Activated CD8-positive, alpha-beta memory T cell treated with anti-CD3 and anti-CD28 coated beads, Interleukin-2, amount 10 ng/mL, durations not matched to agents 7 days and 5 days (primary cell): Measurements from ENCODE around the gene AMMECR1. TPM values are rescaled to one million over a fixed set of nuclear protein-coding genes. Genes with fewer than 3 reads are reported as not detected.
"Not testable (repeated sequence)": the region's sequence is repeated elsewhere in the genome, so short reads cannot be mapped to it uniquely, and the experiment has no call there.

ENCODE experiments used
- ATAC-seq: fragments of 150-1000 bp; cut with Tn5 transposase; one replicate; pipeline ENCODE4 v1.10.0; 2021; ENCODE audit warnings: moderate library complexity
- CTCF ChIA-PET: fragments of 350-600 bp; sonication (Branson Sonifier 250); formaldehyde crosslinking; loops from one replicate; lab custom pipeline; 2021; ENCODE audit warnings: antibody characterized with exemption; lab: Charles Lee
- DNase-seq: peaks from one replicate; pipeline ENCODE4 v3.0.0-alpha.2; 2020
- H3K27ac Mint-ChIP-seq: one replicate; pipeline ENCODE4 v1.8.0; 2021; ENCODE audit warnings: mild to moderate bottlenecking, mixed read lengths
- H3K27me3 Mint-ChIP-seq: one replicate; pipeline ENCODE4 v1.8.0; 2021; ENCODE audit warnings: mixed read lengths
- H3K36me3 Mint-ChIP-seq: one replicate; pipeline ENCODE4 v1.8.0; 2021; ENCODE audit warnings: mild to moderate bottlenecking, mixed read lengths
- H3K4me1 Mint-ChIP-seq: one replicate; pipeline ENCODE4 v1.8.0; 2021; ENCODE audit warnings: mixed read lengths
- H3K4me3 Mint-ChIP-seq: one replicate; pipeline ENCODE4 v1.8.0; 2021; ENCODE audit warnings: mild to moderate bottlenecking, moderate library complexity, mixed read lengths
- H3K9me3 Mint-ChIP-seq: one replicate; pipeline ENCODE4 v1.8.0; 2022; ENCODE audit warnings: low read depth, mixed read lengths
- total RNA-seq, 2 experiments: library from RNA; stranded (reverse); gene quantifications; one replicate each; pipeline ENCODE4 v1.2.3, GENCODE V29; 2021

Gene AMMECR1
- total RNA-seq, 2 experiments from 2014 or later, result 8.8 to 10.1 TPM

DNA sequence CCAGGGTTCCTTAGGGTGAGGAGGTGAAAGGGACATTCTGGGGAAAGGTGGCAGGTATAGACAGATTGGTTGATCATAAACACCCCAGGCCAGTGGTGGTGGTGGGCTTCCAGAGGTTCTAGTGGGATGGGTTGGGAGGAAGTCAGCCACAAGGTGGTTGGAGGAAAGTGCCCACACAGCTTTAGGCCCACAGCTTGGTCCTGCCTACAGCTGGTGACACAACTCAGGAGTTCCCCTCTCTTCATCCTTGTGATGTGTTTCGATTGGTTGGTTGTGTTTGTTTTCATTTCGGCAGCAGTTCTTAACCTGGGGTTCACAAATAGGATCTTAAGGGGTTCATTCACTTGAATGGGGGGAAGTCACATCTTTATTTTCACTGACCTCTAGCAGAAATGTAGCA is 158.0 kb downstream of the AMMECR1 start:
- CTCF ChIA-PET, result interaction anchor here (0.8 to 16.2 kb wide), 9 partner anchors 9 to 280 kb away, joined by 3 to 271 read pairs (median 3); no protein-coding TSS in a partner anchor
- H3K36me3 Mint-ChIP-seq, result no peaks in the 10 kb centered on the region
- ATAC-seq (no peak), DNase-seq (no peak)
- no peak overlapping the region for H3K4me3 Mint-ChIP-seq
- H3K9me3 Mint-ChIP-seq, result no peaks in the 10 kb centered on the region
- no peak overlapping the region for H3K27ac Mint-ChIP-seq
- H3K27me3 Mint-ChIP-seq, result no peaks in the 10 kb centered on the region
- peaks cover 20% of the 10 kb centered on the region for H3K4me1 Mint-ChIP-seq

DNA sequence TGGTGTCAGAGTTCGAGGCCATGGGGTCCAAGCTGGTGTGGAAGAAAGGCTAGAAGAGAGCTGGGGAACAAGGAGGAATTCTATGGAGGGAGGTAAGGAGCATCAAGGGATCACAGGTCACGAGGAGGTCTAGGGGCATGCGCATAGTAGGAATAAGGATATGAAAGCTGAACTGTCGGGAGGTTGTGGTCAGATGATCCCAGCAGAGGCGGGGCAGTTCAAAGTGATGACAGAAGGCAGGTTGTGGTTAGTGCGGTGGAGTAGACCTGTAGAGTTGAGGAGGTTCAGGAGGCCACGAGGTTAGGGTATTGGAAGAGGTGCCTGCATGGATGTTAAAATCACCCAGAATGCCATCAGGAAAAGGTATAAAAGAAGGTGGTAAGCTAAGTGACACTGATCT is 158.7 kb downstream of the AMMECR1 start:
- Mint-ChIP-seq H3K27me3 (no peaks in the 10 kb centered on the region), H3K4me1 (peaks cover 20% of the 10 kb centered on the region), H3K9me3 (no peaks in the 10 kb centered on the region), H3K27ac (no peak overlapping the region), H3K36me3 (no peaks in the 10 kb centered on the region), H3K4me3 (no peak overlapping the region)
- CTCF ChIA-PET, result interaction anchor here (0.8 to 16.2 kb wide), 4 partner anchors 9 to 250 kb away, joined by 3 to 271 read pairs (median 22); no protein-coding TSS in a partner anchor
- DNase-seq (no peak), ATAC-seq (no peak)

DNA sequence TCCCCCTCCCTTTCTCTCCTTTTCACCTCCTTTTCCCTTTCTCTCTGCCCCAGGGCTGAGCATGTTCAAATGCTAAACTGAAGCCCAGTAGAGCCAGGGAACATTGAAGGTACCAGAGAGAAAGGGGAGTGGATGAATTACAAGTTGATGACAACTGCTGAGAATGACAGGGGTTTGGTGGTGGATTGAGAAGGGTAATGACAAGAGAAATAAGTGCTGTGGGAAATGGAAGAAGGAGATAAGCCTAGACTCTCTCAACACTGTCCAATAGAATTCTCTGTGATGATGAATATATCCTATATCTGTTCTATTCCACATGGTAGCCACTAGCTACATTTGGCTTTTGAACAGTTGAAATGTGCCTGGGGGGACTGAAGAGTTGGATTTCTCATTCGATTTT is 160.4 kb downstream of the AMMECR1 start:
- no peaks in the 10 kb centered on the region for H3K9me3 Mint-ChIP-seq
- H3K4me1 Mint-ChIP-seq, result peaks cover 20% of the 10 kb centered on the region
- no peaks in the 10 kb centered on the region for H3K36me3 Mint-ChIP-seq
- no peak for ATAC-seq
- CTCF ChIA-PET, result interaction anchor here (2.4 to 16.2 kb wide), 3 partner anchors 11 to 262 kb away, joined by 16 to 271 read pairs (median 41); no protein-coding TSS in a partner anchor
- H3K27ac Mint-ChIP-seq, result no peak overlapping the region
- no peak for DNase-seq
- H3K4me3 Mint-ChIP-seq, result no peak overlapping the region
- no peaks in the 10 kb centered on the region for H3K27me3 Mint-ChIP-seq

DNA sequence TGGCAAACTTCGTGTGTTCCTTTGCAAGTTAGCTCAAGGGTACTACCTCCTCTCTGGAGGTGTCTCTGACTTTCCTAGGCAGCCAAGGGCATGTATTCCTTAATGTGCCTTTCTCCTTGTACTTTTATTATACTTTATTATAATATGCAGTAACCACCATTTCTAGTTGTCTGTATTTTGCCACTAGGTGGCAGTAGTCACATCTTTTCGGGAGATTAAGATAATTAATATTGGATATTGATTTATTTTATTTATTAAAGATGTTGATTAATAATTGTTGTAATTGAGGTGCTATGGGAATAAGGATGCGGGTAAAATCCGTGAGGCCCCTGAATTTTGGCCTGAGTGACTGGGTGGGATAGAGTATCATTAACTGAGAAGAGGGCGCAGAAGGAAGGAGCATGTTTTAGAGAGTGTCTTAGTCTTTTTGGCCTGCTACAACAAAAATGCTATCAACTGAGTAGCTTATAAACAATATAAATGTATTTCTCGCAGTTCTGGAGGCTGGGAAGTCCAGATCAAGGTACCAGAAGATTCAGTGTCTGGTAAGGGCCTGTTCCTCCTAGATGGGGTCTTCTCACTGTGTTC is 161.6 kb downstream of the AMMECR1 start:
- no peaks in the 10 kb centered on the region for H3K36me3 Mint-ChIP-seq
- H3K27me3 Mint-ChIP-seq, result no peaks in the 10 kb centered on the region
- peaks cover 20% of the 10 kb centered on the region for H3K4me1 Mint-ChIP-seq
- no peaks in the 10 kb centered on the region for H3K9me3 Mint-ChIP-seq
- no peak for DNase-seq
- H3K4me3 Mint-ChIP-seq, result no peak overlapping the region
- H3K27ac Mint-ChIP-seq, result no peak overlapping the region
- ATAC-seq, result no peak
- CTCF ChIA-PET, result interaction anchor here (1.0 to 16.2 kb wide), 4 partner anchors 10 to 298 kb away, joined by 3 to 271 read pairs (median 28); no protein-coding TSS in a partner anchor

DNA sequence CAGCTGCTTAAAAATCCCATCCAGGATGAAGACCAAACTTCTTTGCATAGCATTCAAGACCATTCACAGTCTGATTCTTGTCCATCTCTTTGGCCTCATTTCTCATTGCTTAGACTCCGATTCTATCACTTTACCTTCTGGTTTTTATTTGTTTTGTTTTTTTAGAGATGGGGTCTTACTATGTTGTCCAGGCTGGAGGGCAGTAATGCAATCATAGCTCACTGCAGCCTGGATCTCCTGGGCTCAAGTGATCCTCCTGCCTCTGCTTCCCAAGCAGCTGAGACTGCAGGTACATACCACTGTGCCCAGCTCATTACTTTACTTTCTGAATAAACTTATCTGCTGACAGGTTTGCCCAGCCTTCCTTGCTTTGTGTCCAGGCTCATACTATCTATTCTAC is 162.1 kb downstream of the AMMECR1 start:
- H3K9me3 Mint-ChIP-seq, result no peaks in the 10 kb centered on the region
- no peaks in the 10 kb centered on the region for H3K36me3 Mint-ChIP-seq
- DNase-seq, result no peak
- H3K4me1 Mint-ChIP-seq, result peaks cover 20% of the 10 kb centered on the region
- ATAC-seq, result no peak
- H3K27me3 Mint-ChIP-seq, result no peaks in the 10 kb centered on the region
- H3K4me3 Mint-ChIP-seq, result no peak overlapping the region
- CTCF ChIA-PET, result interaction anchor here (1.0 to 16.2 kb wide), 4 partner anchors 9 to 297 kb away, joined by 3 to 271 read pairs (median 28); no protein-coding TSS in a partner anchor
- no peak overlapping the region for H3K27ac Mint-ChIP-seq

DNA sequence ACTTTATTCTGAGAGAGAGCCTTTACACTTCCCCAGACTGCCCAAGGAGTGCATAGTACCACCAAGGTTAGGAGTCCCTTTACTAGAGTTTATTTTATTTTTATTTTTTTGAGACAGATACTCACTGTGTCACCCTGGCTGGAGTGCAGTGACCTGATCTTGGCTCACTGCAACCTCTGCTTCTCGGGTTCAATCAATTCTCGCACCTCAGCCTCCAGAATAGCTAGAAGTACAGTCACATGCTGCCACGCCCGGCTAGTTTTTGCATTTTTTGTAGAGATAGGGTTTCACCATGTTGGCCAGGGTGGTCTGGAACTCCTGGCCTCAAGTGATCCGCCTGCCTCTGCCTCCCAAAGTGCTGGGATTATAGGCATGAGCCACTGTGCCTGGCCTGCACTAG is 163.6 kb downstream of the AMMECR1 start:
- H3K36me3 Mint-ChIP-seq, H3K9me3 Mint-ChIP-seq, DNase-seq, H3K4me3 Mint-ChIP-seq, H3K27ac Mint-ChIP-seq, H3K27me3 Mint-ChIP-seq, ATAC-seq: not testable (repeated sequence)
- CTCF ChIA-PET, result interaction anchor here (16.2 kb wide), 1 partner anchor 255 kb away, joined by 271 read pairs; no protein-coding TSS in a partner anchor
- H3K4me1 Mint-ChIP-seq, result peaks cover 11% of the 10 kb centered on the region

DNA sequence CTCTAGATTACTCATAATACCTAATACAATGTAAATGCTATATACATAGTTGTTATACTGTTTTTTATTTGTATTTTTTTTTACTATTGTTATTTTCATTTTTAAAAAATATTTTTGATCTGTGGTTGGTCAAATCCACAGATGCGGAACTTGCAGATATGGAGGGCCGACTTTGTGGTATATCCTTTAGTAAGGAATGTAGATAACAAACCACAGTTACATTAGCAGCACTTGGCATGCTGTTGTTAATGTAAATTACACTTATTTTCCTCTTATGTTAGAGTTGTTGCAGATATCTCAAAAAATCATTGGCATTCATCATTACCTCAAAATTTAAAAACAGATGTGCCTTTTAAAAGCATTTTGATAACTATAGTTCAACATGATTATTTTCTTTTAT is 164.0 kb downstream of the AMMECR1 start:
- DNase-seq, result no peak
- H3K4me1 Mint-ChIP-seq, result peaks cover 6% of the 10 kb centered on the region
- CTCF ChIA-PET, result no interaction called here
- H3K27ac Mint-ChIP-seq, result no peak overlapping the region
- H3K9me3 Mint-ChIP-seq, result no peaks in the 10 kb centered on the region
- no peaks in the 10 kb centered on the region for H3K27me3 Mint-ChIP-seq
- ATAC-seq, result no peak
- H3K36me3 Mint-ChIP-seq, result no peaks in the 10 kb centered on the region
- no peak overlapping the region for H3K4me3 Mint-ChIP-seq

DNA sequence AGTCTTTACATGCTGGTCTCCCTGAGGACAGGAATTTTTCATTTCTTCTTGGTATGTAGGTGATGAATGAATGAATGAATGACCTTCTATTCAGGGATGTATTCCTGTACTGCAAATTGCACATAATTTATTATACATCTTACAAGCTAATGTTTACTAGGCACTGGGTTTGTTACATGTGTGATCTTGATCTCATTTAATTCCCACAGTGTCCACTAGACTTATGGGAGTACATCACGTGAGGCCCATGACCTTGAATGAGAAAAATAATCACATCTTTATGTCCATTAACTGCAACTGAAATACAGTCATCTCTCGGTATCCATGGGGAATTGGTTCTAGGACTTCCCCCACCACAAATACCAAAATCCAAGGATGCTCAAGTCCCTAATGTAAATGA is 164.6 kb downstream of the AMMECR1 start:
- ATAC-seq, result no peak
- no peaks in the 10 kb centered on the region for H3K27me3 Mint-ChIP-seq
- no peaks in the 10 kb centered on the region for H3K36me3 Mint-ChIP-seq
- H3K27ac Mint-ChIP-seq, result no peak overlapping the region
- no peaks in the 10 kb centered on the region for H3K9me3 Mint-ChIP-seq
- H3K4me1 Mint-ChIP-seq, result peaks cover 6% of the 10 kb centered on the region
- H3K4me3 Mint-ChIP-seq, result no peak overlapping the region
- CTCF ChIA-PET, result no interaction called here
- no peak for DNase-seq

DNA sequence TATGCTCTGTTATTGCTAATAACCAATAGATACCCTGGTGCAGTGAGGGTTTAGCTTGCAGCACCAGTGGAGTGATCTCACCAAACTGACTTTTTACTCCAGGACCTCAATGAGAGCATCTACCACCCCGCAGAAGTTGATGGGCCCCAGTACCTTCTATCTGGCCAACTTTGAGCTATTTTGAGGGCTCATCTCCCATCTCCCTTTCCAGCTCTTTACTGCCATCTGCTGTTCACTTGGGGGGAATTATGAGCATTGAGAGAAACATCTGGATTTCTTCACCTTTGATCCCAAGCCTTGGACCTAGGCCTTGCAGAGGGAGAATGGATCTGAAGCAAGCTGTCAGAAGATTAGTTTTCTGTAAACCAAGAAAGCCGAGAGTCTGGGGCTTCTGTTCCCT is 171.4 kb downstream of the AMMECR1 start:
- Mint-ChIP-seq H3K4me3 (no peak overlapping the region), H3K27ac (no peak overlapping the region), H3K27me3 (no peaks in the 10 kb centered on the region), H3K9me3 (no peaks in the 10 kb centered on the region), H3K36me3 (no peaks in the 10 kb centered on the region), H3K4me1 (peaks cover 7% of the 10 kb centered on the region)
- peak; percentile 78 for ATAC-seq
- peak; percentile 44 for DNase-seq
- CTCF ChIA-PET, result interaction anchor here (0.6 to 4.5 kb wide), 28 partner anchors 9 to 661 kb away, joined by 3 to 41 read pairs (median 4); no protein-coding TSS in a partner anchor

DNA sequence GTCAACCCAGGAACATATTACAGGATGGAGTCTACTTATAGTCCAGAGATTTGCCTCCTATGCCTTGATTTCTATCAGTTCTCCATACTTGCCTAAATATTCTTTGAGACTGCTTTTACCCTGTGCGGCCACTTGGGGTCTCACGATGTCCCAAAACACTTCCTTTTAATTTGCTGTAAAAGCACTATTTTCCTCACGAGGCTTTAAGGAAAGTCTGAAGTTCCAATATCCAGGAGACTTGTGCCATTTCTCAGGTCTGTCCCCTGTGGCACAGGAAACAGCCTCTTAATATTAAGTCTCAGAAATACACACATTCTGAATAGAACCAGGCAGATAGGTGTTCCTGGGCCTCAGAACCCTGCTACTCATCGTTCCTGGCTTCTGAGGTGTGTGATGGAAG is 172.0 kb downstream of the AMMECR1 start:
- peaks cover 7% of the 10 kb centered on the region for H3K4me1 Mint-ChIP-seq
- no peak overlapping the region for H3K4me3 Mint-ChIP-seq
- ATAC-seq (peak; percentile 42), DNase-seq (no peak)
- no peaks in the 10 kb centered on the region for H3K27me3 Mint-ChIP-seq
- peaks cover 3% of the 10 kb centered on the region for H3K36me3 Mint-ChIP-seq
- CTCF ChIA-PET, result interaction anchor here (0.6 to 4.5 kb wide), 24 partner anchors 8 to 660 kb away, joined by 3 to 41 read pairs (median 4); no protein-coding TSS in a partner anchor
- no peak overlapping the region for H3K27ac Mint-ChIP-seq
- no peaks in the 10 kb centered on the region for H3K9me3 Mint-ChIP-seq

DNA sequence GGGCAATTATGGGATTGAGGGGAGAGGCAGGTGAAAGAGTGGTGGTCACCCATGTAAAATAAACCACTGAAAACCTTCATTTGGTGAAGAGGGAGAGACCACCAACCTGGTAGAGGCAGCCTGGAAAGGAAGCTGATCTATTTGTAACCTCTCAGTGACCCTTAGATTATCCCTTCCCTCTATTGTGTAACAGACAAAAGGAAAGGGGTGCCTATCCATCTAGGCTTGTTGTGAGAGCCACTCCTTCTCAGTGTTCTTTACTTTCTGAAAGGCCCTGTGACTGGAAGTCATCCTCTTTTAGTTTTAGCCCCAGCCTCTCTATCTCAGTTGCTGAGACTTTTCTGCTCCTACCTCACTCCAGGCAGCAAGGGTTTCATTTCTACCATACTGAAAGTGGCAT is 172.6 kb downstream of the AMMECR1 start:
- ATAC-seq, result no peak
- no peak overlapping the region for H3K27ac Mint-ChIP-seq
- CTCF ChIA-PET, result interaction anchor here (1.4 to 4.5 kb wide), 4 partner anchors 12 to 660 kb away, joined by 3 to 41 read pairs (median 10); no protein-coding TSS in a partner anchor
- peaks cover 3% of the 10 kb centered on the region for H3K36me3 Mint-ChIP-seq
- no peaks in the 10 kb centered on the region for H3K9me3 Mint-ChIP-seq
- no peak for DNase-seq
- peaks cover 7% of the 10 kb centered on the region for H3K4me1 Mint-ChIP-seq
- H3K27me3 Mint-ChIP-seq, result no peaks in the 10 kb centered on the region
- H3K4me3 Mint-ChIP-seq, result no peak overlapping the region
